ENCODE results near the gene MAGI2. TPM values are rescaled to one million over a fixed set of nuclear protein-coding genes. Genes with fewer than 3 reads are reported as not detected.

The MAGI2 gene
- total and polyA plus RNA-seq, 2 donors from 2014 or later: 4.4 to 9.0 TPM

- FAIRE-seq: no peak
- H3K4me3 ChIP-seq (ENCODE audit: low read length in 3 of 3): no peak overlapping the region
- intact Hi-C loops (cut with DNase I): no loop called here
- H3K36me3 ChIP-seq (ENCODE audit: control insufficient read depth in 2 of 3, insufficient read depth in 3 of 3, low read length in 3 of 3): no peaks in the 10 kb centered on the region
- H3K27ac ChIP-seq (ENCODE audit: low read depth in 2 of 2, low read length in 2 of 2): no peak overlapping the region
- no peaks in the 10 kb centered on the region for H3K27me3 ChIP-seq (ENCODE audit: control insufficient read depth, insufficient read depth, low read length)
- DNase-seq: no peak
- TF ChIP-seq CTCF (IDR thresholded peaks at IDR 0.05; ENCODE audit: borderline replicate concordance, extremely low read depth, insufficient read depth): no peak
- H3K9ac ChIP-seq (ENCODE audit: low read length in 3 of 3): no peak overlapping the region
- H3K4me1 ChIP-seq (ENCODE audit: control insufficient read depth in 2 of 3, insufficient read depth in 2 of 3, low read depth in 1 of 3, low read length in 3 of 3): peaks cover 0 to 6% (median 0%) of the 10 kb centered on the region in 3 donors
- H3K9me3 ChIP-seq (ENCODE audit: control insufficient read depth in 2 of 3, insufficient read depth in 1 of 3, low read length in 3 of 3): no peaks in the 10 kb centered on the region
These were observed 1240.1 kb downstream of the MAGI2 start for GRCh38 chr7:78213402-78213801.

- FAIRE-seq (no peak), DNase-seq (no peak)
- no peak overlapping the region for H3K9ac ChIP-seq (ENCODE audit: low read length in 3 of 3)
- H3K9me3 ChIP-seq (ENCODE audit: control insufficient read depth in 2 of 3, insufficient read depth in 1 of 3, low read length in 3 of 3): no peaks in the 10 kb centered on the region
- no peak for TF ChIP-seq CTCF (IDR thresholded peaks at IDR 0.05; ENCODE audit: borderline replicate concordance, extremely low read depth, insufficient read depth)
- H3K36me3 ChIP-seq (ENCODE audit: control insufficient read depth in 2 of 3, insufficient read depth in 3 of 3, low read length in 3 of 3): no peaks in the 10 kb centered on the region
- H3K4me1 ChIP-seq (ENCODE audit: control insufficient read depth in 2 of 3, insufficient read depth in 2 of 3, low read depth in 1 of 3, low read length in 3 of 3): no peaks in the 10 kb centered on the region
- H3K27ac ChIP-seq (ENCODE audit: low read depth in 2 of 2, low read length in 2 of 2): no peak overlapping the region
- intact Hi-C loops (cut with DNase I): no loop called here
- no peaks in the 10 kb centered on the region for H3K27me3 ChIP-seq (ENCODE audit: control insufficient read depth, insufficient read depth, low read length)
- no peak overlapping the region for H3K4me3 ChIP-seq (ENCODE audit: low read length in 3 of 3)
These were observed 1240.9 kb downstream of the MAGI2 start for GRCh38 chr7:78212476-78213060.

DNA sequence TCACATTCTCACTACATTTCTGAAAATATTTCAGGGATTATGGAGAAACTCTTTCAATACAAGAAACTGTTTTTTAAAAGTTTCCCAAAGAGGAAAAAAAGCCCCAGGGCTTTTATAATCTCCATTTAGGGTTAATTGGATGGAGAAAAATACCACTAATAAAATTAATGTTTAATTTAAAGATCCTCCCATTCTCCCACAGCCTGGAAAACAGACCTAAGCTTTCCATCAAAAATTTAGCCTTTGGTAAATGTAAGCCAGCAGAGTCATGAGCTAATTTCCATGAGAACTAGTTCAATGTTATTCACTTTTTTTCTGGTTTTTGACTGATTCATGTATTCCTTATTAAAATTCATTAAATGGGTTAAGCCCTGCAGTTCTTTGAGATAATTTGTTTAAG lies 1246.2 kb downstream of the MAGI2 start:
- Histone ChIP-seq H3K27ac (ENCODE audit: low read depth in 2 of 2, low read length in 2 of 2) (no peak overlapping the region), H3K9ac (ENCODE audit: low read length in 3 of 3) (no peak overlapping the region), H3K4me3 (ENCODE audit: low read length in 3 of 3) (no peak overlapping the region), H3K4me1 (ENCODE audit: control insufficient read depth in 2 of 3, insufficient read depth in 2 of 3, low read depth in 1 of 3, low read length in 3 of 3) (no peaks in the 10 kb centered on the region), H3K9me3 (ENCODE audit: control insufficient read depth in 2 of 3, insufficient read depth in 1 of 3, low read length in 3 of 3) (no peaks in the 10 kb centered on the region), H3K36me3 (ENCODE audit: control insufficient read depth in 2 of 3, insufficient read depth in 3 of 3, low read length in 3 of 3) (no peaks in the 10 kb centered on the region), H3K27me3 (ENCODE audit: control insufficient read depth, insufficient read depth, low read length) (no peaks in the 10 kb centered on the region)
- intact Hi-C loops (cut with DNase I): no loop called here
- DNase-seq (no peak), FAIRE-seq (no peak)
- TF ChIP-seq CTCF (IDR thresholded peaks at IDR 0.05; ENCODE audit: borderline replicate concordance, extremely low read depth, insufficient read depth): no peak

DNA sequence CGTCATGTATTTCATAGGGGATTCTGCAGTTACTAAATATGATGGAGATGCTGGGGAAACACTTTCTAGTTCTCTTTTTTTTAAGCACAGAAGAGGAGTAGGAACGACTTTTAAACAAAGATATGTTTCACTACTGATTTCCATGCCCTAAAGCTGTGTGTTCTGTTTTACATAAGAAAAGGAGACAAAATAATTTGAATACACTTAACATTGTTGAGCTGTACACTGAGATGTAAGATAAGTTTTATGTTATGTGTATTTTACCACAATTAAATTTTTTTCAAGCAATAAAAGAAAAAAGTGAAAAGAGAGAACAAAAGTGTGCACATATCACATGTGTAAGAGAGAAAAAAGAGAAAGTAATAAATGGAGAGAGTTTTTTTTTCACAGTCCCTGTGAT lies 1246.7 kb downstream of the MAGI2 start:
- TF ChIP-seq CTCF (IDR thresholded peaks at IDR 0.05; ENCODE audit: borderline replicate concordance, extremely low read depth, insufficient read depth): no peak
- Histone ChIP-seq H3K27ac (ENCODE audit: low read depth in 2 of 2, low read length in 2 of 2) (no peak overlapping the region), H3K4me3 (ENCODE audit: low read length in 3 of 3) (no peak overlapping the region), H3K9ac (ENCODE audit: low read length in 3 of 3) (no peak overlapping the region), H3K27me3 (ENCODE audit: control insufficient read depth, insufficient read depth, low read length) (no peaks in the 10 kb centered on the region), H3K9me3 (ENCODE audit: control insufficient read depth in 2 of 3, insufficient read depth in 1 of 3, low read length in 3 of 3) (no peaks in the 10 kb centered on the region), H3K36me3 (ENCODE audit: control insufficient read depth in 2 of 3, insufficient read depth in 3 of 3, low read length in 3 of 3) (no peaks in the 10 kb centered on the region), H3K4me1 (ENCODE audit: control insufficient read depth in 2 of 3, insufficient read depth in 2 of 3, low read depth in 1 of 3, low read length in 3 of 3) (no peaks in the 10 kb centered on the region)
- no peak for DNase-seq
- FAIRE-seq: no peak
- intact Hi-C loops (cut with DNase I): no loop called here
